Stimulated activated CD8-positive, alpha-beta memory T cell treated with anti-CD3 and anti-CD28 coated beads, Interleukin-12 subunit alpha, Interleukin-12 subunit beta, amount 100 ng/mL, for 4 hours (primary cell): ENCODE measurements around the gene PHC2.

Source experiments
- DNase-seq: peaks from one replicate; pipeline ENCODE4 v3.0.0-alpha.2; 2020; ENCODE audit warnings: low read depth

Gene PHC2

DNA sequence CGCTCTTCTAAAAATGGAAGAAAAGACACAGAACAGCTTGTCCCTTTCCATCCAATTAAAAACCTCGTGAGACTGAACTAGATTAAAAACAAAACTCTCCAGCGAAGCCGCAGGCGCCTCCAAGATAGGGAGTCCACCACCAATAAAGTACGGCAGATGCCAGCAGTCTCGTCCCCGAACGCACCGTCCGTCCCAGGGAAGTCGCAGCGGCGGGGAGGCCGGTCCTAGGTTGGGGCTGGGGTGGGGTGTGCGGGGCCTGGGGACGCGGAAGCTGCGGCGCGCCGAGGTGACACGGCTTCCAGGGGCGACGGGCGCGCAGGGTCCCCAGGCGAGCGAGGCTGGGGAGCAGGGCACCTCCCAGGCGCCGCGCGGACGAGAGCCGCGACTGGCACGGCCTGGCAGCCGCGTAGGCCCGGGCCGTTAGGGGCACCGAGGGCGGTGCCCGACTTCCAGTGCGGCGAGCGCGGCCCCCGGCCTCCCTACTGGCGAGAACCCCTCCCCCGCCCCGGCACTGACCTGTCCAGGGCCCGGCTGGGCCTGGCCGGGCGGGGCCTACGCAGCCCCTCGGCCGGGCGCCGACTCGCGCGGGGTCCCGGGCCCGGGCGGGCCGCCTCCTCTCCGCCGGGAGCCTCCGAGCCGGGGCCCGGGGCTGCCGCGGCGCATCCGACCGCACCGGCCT is 81.7 kb downstream of the PHC2 start:
- peak; percentile 34 for DNase-seq

DNA sequence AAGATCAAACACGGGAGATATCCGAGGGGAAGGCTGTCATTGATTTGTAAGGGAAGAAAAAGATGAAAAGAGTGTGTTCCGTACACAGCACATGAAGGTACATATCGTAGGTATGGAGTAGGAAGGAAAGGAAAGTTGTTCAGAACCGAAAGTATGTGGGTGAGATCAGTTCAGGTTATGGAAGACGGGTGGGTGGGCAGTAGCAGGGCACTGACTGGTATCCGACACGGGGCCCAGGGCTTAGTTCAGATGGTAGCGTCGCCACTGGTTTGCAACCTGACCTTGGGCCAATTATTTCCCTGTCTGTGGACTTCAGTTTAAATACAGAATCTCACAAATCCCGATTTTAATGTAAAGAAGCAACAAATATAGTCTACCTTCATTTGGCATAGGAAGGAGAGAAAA is 82.2 kb downstream of the PHC2 start:
- DNase-seq, result peak; percentile 8

DNA sequence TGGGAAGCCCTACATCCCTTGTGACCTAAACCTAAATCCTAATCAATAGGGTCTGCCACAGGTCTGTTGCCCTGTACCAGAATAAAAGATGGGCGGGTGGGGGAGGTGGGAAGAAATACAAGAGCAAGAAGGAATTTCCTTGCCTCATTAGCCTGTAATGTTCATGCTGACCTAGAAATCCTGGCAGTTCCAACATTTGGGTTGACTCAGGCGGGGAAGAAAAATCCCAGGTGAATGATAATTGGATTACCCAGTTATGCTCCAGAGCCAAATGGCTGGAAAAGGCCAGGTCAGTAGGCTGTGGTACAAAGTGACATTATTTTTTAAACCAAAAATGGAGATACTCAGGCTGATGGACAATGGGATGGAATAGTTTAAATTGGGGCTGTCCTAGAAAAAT is 82.7 kb downstream of the PHC2 start:
- DNase-seq, result no peak

DNA sequence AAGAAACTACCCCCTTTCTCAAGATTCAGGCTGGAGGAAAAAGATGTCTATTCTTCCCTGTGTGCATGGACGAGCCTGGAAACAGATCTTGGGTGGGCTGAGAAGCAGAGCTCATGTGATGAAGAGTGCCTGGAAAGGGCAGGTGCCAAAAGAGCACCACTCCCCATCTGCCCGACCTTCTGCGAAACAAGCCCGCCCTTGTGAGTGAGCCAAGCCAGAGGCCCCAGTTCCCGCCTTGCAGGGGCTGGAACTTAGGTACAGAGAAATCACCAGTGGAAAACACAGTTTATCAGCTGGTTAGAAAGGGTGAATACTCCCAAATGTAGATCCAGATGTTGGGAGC is 83.3 kb downstream of the PHC2 start:
- no peak for DNase-seq

DNA sequence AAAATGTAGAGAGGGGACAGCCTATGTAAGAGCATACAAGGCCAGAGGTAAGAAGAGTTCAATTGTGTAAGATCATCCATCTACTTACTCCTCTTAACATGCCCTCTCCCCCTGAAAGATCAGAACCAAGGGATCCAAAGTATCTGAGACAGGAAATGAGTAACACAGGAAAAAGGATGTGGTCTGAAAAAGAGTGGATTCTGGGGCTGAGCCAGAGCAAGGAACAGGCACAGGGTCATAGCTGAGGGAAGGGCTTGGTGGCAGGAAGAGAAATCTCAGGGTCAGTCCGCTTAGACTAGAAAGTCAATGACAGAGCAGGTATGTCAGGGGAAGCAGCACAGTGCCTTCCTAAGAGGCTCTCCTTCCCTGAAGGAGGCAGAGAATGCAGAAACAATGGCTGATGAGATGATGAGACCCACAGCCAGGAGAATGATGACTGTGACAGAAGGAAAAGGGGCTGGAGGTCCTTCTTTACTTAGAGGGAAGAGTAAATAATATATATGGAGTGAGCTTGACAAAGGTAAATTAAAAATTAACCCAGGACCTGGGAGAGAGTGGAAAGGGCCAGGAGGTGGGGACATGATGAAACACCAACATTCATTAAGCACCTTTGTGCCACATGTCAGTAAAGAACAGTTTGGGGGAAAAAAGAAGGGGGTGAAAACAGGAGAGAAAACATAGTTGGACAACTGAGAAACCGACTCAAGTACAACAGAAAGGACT is 83.8 kb downstream of the PHC2 start:
- no peak for DNase-seq

DNA sequence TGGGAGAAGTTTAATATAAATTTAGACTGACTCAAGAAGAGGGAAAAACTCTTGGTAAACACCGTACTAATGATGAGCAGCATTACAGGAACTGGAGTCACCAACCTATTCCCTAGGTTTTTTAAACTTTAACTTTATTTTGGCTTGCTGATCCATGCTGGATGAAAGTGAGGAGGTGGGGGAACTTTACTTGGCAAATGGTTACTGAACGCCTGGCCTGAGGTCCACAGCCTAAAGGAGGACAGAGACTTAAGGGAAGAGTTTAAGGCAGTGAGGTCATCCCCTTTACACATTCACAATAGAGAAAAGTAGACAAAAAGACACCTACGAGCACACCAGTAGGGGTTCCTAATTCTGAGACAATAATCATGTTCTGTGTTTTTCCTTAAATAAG is 84.4 kb downstream of the PHC2 start:
- no peak for DNase-seq

DNA sequence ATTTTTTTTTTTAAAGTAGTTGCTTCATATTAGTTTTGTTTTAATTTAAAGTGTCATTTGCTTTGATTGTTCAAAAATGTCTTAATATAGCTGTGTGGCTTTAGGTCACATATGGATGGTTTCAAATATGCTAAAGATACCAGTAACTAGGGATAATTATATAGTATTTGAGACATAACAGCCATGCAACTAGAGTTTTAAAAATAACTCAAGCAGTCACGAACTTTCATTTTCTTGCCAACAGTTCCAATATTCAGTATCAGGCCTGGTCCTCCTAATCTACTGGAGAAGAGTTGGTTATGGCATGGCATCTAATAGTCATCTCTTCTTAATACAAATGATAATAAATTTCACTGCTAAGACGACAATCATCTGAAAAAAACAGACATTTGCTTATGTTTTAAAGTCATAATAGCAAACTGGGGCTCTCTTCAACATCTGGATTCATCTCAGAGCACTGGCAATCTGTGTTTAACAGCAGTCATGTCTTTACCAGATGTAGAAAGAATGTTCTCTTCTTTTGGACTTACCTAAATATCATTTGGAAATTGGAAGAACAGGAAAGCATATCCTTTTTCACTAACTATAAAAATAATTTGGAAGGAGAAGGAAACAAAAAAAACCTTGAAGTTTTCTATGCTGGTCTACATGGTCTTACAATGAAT is 85.9 kb downstream of the PHC2 start:
- DNase-seq, result no peak

DNA sequence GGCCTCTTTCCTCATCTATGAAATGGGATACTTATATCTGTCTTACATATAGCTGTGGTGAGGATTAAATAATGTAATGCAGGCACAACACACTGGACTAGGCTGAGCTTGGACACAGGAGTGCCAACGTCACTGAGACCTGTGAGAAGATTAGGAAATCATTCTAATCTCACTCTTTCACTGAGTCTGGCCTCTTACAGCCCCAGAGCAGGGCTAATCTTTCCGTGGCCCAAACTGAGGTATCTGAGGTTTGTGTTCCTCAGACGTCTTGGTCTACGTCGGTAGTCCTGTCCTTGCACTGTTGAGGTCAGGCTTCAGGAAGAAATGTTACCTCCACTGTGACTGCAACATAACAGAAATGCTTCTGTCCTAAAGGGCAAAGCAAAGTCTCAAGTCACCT is 87.4 kb downstream of the PHC2 start:
- DNase-seq, result no peak

DNA sequence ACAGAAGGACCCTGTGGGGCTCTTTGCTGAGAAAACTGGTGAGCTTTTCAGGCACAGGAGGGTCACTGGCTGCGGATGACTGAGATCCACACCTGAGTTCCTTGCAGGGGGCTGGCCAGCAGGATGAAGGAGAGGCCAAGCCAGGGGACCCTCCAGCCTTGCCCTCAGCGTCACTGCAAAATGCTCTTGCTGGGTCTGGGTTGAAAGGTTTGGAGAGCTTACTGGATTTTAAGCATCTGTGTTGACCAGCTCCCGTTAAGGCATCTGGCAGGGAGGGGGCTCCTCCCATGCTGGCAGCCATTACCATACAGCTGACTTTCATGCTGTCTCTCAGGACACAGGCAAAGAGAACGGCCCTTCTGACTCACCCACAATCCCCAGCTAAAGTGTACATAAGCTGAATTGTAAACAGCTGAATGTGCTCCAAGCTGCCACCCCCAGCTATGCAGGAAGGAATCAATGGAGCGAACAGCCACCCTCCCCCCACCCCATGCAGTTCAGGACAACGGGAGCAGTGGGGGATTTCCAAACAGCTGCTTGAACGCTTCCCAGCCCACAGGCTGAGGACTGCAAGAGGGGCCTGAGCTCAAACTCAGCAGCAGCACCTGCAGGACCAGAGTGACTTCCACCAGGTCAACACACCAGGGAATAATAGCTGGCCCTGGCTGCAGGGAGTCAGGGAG is 88.7 kb downstream of the PHC2 start:
- no peak for DNase-seq

DNA sequence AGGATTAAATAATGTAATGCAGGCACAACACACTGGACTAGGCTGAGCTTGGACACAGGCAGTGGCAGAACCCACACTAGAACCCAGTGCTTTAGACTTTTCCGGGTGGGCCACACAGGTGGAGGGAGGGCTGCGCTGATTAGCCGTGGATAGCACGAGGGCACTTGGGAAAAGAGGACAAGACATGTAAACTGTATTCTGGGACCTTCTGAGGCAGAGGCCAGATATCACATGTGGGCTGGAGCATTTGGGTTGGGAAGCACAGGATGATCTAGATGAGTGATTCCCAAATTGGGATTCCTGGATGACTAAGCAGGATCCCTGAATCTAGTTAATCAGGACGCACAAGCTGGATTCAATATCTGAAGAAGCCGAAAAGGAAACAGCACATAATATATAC is 89.7 kb downstream of the PHC2 start:
- no peak for DNase-seq

DNA sequence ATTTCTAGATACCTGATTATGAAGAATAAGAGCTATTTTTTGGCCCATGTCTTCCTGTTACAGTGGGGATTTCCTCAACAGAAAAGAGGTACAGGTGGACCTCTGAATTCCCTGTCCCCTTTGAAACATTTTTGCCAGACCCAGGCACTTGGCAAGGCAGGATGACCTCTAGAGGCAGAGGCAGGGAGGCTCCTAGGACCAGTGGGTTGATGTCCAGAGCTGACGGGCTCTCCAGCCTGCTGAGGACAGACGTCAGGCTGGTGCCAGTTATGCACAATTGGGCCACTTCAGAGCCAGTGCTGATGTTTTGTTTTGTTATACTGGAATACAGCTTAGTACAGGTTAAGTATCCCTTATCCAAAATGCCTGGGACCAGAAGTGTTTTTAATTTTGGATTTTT is 91.5 kb downstream of the PHC2 start:
- no peak for DNase-seq

DNA sequence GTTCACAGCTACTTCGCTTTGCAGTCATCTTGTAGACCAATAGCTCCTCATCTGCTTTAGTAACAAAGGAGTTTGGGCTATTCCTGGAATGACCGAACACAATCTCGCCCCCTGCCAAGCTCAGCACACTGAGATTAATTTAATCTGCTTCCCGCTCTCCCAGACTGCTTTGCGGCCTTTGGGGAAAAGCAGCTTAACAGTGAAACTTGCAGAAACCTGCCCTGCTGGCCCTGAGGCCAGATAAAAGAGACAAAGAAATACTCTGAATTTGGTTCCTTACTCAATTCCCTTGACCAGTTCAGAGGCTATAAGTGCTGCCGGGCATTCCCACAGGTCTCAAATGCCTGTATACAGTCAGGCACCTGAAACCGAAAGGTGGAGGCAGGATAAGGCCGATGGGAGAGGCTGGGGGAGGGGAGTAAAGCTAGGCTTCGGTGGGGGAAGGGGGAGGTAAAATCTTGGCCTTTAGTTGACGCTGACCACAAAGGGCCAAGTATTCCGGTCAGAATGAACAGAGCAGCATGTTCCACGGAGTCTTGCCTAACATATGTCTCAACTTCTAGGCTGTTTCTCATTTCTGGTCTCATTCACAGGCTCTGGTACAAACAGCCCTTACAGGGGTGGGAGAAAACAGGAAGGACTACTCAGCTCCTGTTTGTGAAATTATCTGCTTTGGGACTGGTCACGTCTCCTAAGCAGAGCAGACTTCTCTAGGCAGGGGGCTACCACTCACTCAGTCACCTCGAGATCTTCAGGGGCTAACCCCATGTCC is 92.3 kb downstream of the PHC2 start:
- no peak for DNase-seq

DNA sequence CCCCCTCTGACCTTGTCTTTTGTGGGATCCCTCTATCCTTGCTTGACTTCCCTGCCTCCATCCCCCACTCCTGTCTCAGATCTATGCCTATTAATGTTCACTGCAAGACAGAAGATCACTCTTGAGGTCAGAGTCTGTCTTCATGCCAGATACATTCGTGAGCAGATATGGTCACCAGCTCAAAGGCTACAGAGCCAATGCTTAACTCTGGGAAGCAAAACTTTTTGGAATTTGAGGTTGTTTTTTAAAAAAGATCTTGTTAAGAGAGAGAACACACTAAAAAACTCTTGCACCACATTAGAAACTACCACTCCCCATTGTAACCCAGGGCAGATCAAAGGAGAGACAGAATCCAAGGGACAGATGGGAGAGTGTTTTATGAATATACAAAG is 92.9 kb downstream of the PHC2 start:
- no peak for DNase-seq

DNA sequence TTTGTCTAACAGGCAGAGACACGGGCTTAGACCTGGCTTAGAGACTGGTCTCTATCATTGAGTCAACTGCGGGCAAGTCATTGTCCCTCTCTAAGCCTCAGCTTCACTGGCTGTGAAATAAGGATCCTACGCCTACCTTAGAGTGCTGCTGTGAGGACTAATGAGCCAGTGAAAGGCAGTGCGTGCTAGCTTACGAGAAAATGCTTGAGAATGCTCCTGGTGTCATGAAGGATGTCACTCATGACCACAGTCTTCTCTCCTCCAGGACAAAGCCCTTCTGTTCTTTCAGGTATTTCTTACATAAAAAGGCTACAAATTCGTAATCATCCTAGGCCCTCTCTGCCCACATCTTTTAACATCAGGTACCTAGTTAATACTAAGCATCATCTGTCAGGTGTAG is 93.5 kb downstream of the PHC2 start:
- no peak for DNase-seq

DNA sequence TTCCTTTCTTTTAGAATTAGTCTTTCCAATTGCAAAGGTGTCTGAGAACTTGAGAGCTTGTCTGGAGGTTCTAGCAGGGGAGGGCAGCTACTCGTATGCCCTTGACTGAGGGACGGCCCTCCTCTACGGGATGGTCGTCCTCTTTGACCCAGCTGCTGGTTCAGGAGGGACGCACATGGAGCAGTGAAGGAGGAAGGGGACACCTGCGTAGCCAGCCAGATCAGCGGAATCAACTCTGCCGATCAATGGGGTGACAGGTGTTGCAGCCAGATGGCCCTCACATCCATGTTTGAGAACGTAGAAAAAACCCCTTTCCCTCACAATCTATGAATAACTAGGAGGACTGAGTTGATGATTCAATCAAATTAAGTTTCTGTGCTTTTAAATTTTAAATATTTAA is 94.3 kb downstream of the PHC2 start:
- no peak for DNase-seq

DNA sequence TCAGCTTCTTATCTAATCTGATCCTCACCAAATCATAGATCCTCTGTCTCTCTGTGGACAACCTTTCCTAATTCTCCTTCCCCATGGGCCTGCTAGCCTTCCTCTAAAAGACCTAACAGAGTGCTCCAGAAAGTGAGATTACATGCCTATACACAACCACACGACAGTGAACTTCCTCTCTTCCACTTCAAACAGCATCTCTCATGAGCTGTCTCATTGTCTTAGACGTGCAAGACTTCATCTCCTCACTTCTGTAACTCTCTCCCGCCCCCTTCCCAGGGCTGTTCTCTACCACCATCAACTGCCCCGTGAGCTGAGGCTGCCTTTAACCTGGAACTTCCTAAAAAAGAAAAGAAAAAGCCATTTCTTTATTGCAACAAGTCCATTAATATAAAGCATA is 95.9 kb downstream of the PHC2 start:
- DNase-seq, result no peak

DNA sequence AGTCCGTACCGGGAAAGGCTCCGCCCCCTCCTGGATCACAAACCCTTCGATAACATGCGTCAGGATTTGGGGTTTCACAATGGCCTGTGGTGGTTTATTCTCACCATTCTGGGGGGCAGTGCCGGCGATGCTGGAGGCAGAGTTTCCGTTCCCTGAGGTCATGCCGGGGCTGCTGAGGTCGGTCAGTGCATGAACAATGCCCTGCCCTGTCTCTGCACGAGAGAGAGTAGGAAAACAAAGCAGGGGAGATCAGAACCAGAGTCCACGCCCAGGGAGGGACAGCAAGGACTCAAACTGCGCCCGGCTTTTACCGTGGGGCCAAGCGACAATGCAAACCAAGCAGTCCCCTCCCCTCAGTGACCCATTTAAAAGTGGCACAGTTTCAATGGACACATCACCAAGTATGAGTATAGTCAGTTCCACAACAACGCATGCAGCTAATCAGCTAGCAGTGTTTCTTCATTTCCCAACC is 96.8 kb downstream of the PHC2 start:
- DNase-seq, result no peak

DNA sequence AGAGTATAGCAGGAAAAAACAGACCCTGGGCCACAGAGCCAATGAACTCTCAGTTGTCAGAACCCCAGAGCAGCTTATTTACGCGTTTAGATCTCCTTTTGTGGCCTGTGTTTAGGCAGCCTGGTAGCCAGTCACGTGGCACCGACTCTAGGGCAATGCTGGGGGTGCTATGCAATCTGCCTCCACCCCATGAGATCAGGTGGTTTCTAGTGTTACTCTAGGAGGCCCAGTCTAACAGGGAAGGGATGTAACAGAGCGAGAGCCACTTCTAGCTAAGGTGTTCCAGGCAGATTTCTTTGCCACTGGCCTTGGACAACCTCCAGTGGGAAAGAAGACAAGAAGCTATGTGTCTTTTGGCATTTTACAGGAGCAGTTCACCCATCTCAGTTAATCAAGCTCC is 98.0 kb downstream of the PHC2 start:
- DNase-seq, result no peak

DNA sequence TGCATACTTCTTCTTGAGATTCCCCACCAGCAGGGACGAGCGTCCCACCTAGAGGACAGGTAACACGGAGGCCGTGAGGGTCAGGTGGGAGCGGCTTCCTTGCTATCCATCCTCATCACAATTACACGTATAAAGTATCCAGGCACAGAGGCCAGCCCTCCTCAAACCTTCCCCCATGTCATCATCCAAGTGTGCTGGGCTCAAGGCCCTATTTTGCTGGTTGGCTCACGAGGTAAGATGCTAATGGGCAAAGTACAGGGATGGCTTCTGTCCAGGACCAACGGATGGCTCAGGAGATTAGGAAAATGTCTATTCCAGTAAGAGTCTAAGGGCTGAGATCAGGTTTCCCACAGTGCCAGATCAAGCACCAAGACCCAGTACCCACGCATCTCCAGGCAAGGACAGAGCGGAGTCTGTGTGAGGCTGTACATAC is 98.5 kb downstream of the PHC2 start:
- no peak for DNase-seq

DNA sequence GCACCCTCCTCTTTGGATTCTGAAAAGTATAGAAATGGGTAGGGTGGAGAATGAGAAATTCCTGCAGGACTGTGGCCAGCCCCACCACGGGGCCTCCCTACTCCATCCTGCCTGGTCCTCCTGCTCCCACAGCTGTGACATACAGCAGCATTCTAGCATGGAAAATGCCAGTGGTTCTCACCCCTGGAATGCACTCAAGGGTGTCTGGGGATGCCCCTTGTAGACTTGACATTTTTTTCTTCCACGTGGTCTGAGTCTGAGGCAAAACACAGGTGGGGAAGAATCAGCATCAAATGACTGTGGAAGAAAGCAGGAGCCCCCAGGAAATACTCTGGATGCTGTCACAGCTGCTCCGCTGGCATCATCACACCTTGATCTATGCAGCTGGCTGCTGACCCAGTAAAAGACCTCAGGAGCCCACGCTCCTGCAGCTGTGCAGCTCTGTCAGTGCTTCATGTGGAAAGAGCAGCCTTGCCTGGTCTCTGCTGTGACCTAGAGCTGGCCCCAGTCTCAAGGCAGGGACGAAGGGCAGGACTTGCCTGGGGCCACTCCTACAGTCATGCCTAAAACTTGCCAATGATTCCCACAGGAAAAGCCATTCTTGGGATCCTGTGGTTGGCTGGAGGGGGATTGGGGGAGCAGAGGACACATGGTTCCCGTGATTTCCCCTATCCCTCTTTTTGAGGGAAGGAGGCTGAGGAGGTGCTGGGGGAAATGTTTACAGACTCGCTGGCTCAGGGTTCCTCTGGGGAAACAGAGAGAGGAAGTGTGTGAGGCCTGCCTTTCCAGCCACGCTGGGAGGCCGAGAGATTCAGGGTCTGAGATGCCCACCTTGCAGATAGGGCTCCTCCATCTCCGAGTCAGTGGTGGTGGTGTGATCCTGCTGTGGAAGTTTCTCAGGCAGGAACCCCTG is 99.2 kb downstream of the PHC2 start:
- DNase-seq, result no peak

DNA sequence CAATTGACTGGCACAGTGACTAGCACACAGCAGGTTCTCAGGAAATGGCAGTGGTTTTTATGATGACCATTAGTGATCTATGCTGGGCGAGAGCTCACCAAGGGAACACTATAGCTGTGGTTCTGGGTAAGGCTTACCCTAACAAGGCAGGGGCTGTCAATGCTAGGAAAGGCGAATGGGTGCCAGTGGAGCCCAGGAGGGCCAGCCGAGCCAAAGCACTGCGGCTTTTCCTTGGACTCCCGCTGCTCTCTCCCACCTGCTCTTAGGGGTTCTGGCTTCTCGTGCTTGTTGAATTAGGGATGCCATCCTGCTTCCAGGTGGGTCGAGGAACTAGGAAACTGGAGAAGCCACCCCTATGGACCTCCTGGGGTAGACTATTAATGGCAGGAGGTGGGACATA is 100.0 kb downstream of the PHC2 start:
- no peak for DNase-seq
